Putamen (tissue), 1 donor: ENCODE data around the gene TBC1D9.

Source experiments
- DNase-seq: peaks from one replicate; pipeline ENCODE4 v3.0.0-alpha.2; 2016; ENCODE audit warnings: low spot score

Gene TBC1D9

GRCh38 chr4:140691369-140691768, 64.8 kb downstream of the TBC1D9 start:
- DNase-seq: no peak

- no peak for DNase-seq
Observed at GRCh38 chr4:140690093-140690492, 66.1 kb downstream of the TBC1D9 start.

GRCh38 chr4:140689623-140690022, 66.6 kb downstream of the TBC1D9 start:
- no peak for DNase-seq

- no peak for DNase-seq
Observed at GRCh38 chr4:140688711-140689598, 67.2 kb downstream of the TBC1D9 start.

- no peak for DNase-seq
Observed at GRCh38 chr4:140686796-140687195, 69.4 kb downstream of the TBC1D9 start.

- DNase-seq: no peak
Observed at GRCh38 chr4:140684314-140684713, 71.9 kb downstream of the TBC1D9 start.

- DNase-seq: no peak
Observed at GRCh38 chr4:140681201-140681600, 75.0 kb downstream of the TBC1D9 start.

DNA sequence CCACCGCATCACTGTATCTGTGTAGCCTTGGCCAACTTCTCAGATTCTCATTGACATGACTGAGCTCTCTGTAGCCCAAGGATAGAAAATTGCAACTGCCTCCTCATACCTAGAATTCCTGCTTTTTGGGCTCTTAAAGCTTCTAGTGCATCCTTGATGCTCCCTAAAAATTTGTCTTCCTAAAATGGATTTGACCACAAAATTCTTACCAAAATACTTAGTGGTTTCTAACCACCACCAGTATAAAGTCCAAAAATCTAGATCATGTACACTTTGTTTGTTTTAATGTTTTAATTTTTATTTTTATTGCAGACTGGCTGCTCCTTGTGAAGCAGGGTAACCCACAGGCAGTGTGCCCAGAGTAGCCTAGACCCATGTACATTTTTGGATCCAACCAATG, 75.5 kb downstream of the TBC1D9 start:
- no peak for DNase-seq

DNA sequence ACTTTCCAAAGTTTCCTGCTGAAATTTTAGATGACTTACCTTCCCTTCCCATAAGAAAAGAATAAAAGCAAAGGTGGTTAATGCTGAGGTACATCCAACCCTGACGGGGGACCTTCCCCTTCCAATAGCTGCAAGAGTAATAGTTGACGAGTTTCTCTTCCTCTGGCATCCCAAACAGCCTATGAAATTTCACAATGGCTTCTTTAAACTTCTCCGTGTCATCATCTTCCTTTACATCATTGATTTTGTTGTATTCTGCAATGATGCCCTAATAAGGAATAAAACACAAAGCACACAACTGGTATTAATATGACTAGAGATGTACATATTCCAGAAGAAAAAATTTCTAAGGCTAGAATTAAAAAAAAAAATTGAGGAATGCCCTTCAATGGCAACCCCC, 76.6 kb downstream of the TBC1D9 start:
- no peak for DNase-seq

- DNase-seq: no peak
Observed at GRCh38 chr4:140675599-140676231, 80.5 kb downstream of the TBC1D9 start.

DNA sequence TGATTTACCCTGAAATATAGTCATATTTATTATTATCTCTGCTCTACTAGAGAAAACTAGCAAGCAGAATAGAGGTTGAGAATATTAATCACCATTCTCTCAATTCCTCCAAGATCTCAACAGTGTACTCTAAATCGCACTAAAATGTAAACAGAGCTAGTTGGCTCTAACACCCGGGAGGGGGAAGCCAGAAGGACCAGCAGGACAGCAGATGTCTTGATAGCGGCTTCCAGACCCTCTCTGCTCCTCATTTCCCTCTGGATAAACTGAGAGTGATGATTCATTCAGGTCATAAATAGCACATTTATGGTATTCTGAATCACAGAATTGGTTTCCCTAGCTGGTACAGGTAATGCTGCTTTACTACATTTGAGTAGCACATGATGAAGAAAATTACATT, 82.5 kb downstream of the TBC1D9 start:
- no peak for DNase-seq

- DNase-seq: no peak
Observed at GRCh38 chr4:140672416-140672815, 83.8 kb downstream of the TBC1D9 start.

DNA sequence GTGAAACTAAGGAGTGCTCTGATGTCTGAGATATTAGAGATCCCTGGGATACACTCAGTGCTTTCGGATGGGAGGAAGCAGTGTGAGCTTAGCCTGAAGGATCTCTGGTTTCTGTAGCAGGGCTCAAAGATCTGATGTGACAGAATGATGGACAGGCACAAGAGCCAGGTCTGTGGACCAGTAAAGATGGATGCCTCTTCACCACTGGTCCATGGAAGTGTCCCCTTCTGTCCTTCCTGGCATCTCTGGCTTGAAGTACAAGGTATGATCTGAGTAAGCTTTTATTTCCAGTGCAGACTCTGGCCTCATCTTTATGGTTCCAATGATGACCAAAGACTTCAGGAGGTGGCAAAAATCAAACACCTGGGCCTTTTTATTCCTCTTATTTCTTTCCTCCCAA, 88.1 kb downstream of the TBC1D9 start:
- DNase-seq: no peak

GRCh38 chr4:140666889-140667614, 89.1 kb downstream of the TBC1D9 start:
- no peak for DNase-seq

DNA sequence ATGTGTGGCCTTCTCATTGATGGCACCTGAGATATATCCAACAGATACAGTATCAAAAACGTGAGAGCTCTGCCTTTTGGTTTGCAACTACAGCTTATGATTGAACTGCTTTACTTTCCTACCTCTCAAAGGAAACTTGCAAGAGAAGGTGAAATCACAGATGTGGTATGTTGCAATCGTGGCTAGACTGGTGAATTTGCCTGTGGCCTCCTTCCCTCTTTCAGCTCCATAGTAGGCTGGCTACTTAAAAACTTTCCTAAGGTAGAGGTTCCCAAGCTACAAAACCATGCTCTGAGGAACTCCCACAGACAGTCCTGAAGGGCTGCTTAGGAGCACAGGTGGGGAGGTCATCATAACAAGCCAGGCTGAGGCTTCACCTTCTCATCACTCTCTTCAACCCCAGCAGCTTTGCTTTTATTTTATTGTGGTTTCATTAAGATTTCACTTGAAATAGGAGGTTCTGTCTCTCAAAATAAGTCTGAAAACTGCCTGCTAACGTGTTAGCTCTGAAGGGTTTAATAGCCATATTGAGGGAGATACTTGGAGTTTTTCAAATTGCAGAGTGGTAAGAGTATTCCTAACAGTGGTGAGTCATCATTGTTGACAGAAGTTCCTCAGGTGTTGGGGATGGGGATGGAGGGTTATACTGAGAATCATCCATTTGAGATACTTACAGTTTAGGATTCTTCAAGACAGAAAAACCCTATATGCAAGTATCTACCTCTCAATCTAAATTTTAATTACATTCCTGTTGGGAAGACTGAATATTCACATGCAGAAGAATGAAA, 93.9 kb downstream of the TBC1D9 start:
- no peak for DNase-seq

DNA sequence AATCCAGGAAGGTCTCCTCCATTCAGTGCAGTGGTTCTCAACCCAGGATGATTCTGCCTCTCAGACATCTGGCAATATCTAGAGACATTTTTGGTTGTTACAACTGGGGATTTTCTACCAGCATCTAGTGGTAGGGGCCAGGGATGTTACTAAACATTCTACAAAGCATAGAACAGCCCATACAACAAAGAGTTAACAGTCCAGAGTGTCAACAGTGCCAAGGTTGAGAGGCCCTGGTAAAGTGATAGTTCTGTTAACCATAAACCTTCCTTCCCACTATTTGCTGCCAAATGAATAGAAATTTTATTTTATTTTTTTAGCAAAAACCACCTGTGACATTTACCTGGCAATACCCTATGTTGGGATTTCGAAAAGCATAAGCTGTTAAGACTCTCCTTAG, 94.6 kb downstream of the TBC1D9 start:
- DNase-seq: no peak

DNA sequence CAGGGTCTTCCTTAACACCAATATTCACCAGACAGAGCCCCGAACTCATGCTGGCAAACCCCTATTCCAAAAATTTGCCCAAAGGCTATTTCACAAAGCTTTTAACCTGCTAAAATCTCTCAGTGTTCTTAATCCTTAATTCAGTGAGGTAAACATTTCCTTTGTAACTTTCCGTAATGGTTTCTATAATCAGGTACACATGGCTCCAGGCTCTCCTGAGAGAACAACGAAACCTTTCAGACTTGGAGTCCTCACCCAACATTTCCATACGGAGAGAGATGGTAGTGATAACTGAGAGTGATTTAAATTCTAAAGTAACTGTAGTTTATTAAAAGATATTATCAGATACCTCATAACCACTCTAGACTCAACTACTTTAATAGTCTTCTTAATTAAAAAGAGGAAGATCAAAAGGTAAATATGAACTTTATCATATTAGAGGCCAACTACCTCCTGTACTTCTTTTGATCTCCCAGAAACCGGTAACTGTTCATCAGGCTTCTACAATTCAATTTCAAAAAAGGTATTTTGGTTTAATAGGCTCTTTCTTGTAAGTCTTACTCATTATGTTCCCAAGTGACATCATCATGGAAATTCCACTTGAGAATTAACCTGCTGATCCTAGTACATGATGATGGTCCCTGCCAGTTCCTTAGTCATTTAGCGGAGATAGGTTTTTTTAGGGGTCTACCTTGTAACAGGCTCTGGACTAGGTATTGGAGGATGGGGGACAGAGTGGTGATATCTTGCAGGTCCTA, 96.1 kb downstream of the TBC1D9 start:
- no peak for DNase-seq

- no peak for DNase-seq
Observed at GRCh38 chr4:140654495-140654814, 101.7 kb downstream of the TBC1D9 start.

DNA sequence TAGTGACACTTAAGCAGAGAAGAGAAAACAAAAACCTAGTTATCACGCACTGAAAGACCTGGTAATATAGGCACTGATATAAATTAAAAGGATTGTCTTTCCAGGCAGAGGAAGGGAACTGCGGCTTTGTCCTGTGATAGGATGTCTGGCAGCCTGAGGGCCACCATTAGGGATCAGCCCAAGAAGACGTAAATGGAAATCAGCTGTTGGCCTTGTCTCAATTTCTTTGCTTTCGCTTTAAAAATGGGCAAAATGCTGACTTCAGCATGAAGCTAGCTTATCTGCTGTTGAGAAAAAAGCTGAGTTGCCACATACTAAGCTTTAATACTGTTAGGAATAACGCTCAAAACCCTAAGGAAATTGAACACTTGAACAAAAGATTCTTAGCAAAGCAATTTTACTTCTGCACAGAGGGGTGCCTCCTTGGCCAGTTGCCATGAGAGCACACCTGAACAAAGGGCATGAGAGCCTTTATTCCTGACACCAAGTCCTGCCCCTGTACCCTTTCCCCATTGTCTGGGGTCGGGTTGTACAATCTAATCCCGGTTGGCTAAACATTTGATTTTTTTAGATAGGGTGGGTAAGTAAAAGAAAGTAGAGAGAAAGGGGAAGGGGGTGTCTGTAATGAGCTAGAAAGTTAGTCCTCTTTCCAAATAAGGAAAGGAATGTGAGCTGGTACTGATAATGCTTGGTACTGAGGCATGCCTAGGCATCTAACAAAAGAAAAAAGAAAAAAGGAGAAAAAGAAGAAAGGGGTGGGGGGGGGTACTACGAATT, 102.3 kb downstream of the TBC1D9 start:
- no peak for DNase-seq

DNA sequence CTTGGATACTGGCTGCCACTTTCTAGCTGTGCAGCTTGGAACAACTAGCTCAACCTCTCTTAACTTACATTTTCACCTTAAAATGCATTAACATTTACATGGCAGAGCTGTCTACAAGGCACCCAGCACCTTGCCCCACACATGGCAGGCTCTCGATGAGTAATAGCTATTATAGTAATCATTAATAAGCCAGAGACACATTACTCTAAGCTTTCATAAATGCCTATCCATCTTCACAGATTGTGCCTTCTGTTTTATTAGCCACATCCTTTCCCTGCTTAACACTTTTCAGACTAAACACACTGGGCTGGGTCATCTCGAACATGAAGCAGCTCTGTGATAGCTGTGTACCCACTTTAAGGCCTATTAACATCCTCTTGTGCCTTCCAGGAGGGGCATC, 103.6 kb downstream of the TBC1D9 start:
- DNase-seq: no peak
